Embryonic facial prominence (tissue), 1 donor: ENCODE data around the gene GPR84.
A peak's percentile ranks its signal among the peaks of the same experiment; 100 is the strongest.

Source experiments
- DNase-seq: peaks from one replicate; pipeline ENCODE4 v3.0.0-alpha.2; 2016; ENCODE audit errors: extremely low spot score

GPR84 gene

DNA sequence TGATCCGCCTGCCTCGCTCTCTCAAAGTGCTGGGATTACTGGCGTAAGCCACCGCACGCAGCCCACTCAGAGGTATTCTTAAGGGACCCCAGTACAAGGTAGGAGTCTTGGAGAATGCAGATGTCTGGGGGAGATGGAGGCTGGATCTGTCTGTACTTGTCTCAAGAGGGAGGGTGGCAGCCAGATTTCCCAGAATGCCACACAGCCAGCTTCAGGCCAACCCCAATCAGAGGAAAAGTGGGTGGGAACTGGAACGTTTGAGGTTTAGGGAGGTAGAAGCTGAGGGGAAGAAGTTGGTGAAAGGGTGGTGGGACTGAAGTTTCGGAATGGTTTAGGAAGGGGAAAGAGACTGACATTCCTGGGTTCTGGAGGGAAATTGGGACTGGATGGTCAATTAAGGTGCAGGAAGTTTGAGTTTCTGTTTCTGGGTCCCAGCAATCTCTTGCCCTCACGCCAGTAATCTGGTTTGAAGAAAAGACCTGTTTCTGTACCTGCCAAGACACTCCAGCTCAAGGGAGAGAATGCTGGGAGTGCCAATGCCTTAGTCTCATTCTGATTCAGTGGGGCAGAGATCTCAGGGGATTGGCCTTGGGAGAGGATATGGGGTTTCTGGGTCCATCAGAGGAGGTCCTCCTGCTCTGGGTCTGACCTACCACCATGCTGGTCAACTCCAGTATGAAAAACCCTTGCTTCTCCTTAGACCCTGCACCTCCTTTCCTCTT, 28.4 kb upstream of the GPR84 start:
- no peak for DNase-seq

DNA sequence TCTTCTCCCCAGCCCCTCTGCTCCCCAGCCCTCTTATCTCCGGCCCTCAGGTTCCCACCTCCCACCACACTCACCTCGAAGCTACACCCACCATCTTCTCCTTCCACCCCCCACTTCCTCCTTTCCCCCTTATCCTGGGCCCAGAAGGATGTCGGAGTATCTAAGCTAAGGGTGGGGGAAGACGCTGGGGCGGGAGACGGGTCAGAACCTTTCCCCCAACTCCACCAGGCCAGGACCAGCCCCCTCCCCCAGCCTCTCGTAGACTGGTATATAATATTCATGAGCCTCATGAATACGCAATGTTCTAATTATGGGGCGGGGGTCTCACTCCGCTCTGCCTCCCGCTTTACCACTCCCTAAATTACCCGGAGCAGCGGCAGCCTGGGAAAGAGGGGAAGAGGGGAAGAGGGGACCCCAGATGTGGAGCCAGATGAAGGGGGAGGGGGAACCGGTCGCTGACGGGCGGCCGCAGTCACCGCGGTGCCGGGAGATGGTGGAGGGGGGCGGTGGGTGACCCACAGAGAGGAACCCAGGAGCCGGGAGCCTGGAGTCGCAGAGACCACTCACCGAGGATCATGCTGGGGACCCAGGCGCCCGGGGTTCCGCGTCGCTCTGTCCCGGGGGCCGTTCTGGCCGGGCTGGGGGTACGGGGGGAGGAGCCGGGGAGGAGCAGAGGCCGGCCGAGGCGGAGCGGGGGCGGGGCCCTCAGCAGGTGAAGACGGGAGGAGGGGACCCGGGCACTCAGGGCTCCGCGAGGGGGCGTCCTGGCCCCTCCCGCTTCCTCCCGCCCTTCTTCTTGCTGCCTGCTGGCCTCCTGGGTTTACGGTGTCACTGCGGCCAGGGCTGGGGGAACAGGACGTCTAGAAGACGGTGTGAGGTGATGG, 26.6 kb upstream of the GPR84 start:
- no peak for DNase-seq

DNA sequence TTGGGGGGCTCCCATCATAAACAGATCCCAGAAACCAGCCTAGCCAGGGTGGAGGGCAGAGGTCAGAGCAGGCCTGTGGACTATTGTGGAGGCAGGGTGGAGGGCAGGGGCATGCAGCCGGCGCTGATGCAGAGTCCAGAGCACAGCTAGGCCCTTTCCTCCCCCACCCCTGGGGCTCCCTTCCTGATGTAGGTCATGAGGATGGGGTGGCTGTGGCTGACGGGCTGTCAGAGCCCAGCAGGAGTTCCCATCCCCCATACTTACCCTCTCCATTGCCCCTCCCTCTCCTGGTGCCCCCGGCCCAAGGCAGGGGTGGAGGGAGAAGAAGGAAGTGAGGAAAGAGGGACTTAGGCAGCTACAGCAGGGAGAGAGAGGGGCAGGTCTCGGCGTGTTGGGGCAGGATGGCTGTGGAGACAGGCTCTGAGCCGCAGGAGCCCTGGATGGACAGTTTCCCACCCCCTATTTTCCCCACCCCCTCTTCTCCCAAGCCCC, 25.9 kb upstream of the GPR84 start:
- no peak for DNase-seq

DNA sequence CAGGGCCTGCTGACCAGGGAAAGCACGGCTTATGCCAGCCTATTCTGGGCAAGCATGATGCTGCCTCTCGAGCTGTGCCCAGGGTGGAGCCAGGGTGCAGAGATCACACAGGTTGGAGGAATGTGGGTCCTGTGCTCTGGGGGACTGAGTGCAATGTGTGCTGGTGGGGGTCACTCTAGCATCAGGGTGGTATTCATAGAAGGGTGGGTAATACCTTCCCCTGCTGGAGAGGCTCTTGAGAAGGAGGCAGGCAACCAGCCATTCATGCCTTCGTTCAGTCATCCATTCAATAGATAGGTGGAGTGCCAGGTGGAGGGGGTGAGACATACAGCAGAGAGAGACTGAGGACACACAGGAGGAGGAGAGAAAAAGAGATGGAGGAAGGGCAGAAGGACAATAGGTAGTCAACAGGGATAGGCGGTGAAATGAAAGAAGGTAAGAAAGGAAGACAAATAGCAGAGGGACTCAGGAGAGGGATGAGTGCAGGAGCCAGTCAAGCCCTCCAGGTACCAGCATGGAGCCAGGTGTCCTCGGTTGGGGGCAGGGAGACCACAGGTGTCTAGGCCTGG, 25.4 kb upstream of the GPR84 start:
- no peak for DNase-seq

DNA sequence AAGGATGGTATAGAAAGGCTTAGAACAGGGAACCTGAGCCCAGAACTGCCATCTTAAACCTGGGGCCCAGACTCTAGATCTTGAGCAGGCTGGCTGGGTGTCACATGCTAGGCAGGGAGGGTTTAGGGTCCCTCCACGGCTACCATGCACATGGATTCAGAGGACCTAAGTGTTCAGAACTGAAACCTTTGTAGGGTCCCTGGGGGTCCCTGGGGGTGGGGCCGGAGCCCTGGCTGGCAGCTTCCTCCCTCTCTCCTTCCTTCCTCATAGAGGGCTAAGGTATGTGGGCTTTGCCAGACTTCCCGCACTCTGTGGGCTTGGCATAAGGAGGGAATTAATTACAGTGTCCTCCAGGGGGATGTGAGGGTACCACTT, 24.8 kb upstream of the GPR84 start:
- no peak for DNase-seq

DNA sequence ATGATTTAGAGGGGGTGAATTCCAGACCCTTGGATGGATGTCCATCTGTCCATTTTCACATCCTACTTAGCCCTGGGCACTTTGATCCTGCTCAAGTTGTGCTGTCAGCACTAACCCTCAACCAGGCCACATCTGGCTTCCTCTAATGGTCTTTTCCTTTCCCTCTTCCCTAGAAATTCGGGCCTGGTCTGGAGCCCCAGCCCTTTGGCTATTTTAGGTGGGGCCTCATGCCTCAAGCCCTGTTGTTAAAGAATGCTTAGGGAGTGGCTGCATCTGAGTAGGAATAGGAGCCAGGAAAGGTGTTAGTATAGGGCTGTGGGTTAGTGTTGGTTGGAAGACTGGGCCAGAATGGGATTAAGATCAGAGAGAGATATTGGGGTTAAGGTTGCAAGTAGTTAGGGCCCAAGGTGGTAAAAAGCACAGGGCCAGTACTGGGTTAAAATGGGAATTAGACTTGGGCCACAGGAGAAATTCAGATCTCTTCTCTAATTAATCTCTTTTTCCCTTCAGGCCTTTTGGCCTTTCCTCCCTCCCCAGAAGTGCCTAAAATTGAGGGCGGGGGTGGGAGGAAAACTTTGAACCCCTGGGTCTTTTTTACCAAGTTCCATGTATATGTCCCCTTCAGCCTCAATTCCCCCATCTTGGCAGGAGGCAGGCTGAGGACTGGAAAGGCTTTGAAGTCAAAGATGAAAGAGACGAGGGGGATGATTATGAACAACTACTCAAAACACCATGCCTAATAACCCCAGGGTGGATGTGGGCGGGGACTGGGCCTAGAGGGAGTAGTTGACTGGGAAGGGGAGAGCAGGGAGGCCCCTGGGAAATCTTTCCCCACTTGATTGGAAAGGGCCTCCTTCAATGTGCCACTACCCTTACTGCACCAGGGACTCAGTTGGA, 24.2 kb upstream of the GPR84 start:
- no peak for DNase-seq

DNA sequence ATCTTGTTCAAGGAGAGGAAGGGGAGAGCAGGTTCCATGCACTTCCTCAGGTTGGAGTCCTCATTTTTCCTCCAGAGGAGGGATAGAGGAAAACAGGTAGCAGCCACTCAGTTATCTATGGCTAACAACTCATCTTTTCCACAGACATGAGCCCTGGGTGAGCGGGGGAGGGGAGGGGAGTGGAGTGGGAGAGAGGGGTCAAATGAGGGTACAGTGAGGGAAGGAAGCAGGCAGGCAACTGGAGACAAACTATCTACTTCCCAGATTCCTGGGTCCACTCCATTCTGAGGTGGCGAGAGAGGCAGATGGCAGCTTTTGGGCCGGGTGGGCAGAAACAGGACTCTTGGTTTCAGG, 22.8 kb upstream of the GPR84 start:
- DNase-seq = no peak

DNA sequence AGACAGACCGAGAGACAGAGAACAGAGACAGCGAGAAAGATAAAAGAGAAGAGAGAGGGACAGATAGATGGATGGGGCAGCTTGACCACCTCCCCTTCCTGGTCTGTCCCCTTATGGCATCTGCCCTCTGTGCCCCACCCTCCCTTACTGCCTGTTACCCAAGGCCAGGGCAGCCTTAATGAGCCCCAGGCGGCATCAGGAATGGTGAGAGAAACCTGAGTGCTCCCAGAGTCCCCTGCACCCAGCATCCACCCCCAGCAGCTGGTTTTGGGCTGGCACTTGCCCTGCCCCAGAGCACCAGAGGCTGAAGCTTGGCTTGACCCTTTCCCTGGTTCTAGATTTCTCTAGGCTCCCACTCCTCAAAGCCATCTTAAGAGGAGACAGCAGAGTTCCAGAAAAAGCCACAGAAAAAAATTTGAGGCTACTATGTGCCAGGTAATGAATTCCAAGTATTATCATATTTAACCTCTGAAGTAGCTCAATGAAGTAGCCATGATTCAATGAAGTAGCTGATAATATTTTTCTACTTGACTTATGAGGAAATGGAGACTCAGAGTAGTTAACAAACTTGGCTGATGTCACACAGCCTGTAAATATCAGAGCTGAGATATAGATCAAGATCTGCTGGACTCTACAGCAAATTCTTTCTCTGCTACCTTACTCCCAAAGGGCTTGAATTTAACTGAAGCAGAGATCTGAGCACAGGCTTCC, 22.3 kb upstream of the GPR84 start:
- DNase-seq = no peak

DNA sequence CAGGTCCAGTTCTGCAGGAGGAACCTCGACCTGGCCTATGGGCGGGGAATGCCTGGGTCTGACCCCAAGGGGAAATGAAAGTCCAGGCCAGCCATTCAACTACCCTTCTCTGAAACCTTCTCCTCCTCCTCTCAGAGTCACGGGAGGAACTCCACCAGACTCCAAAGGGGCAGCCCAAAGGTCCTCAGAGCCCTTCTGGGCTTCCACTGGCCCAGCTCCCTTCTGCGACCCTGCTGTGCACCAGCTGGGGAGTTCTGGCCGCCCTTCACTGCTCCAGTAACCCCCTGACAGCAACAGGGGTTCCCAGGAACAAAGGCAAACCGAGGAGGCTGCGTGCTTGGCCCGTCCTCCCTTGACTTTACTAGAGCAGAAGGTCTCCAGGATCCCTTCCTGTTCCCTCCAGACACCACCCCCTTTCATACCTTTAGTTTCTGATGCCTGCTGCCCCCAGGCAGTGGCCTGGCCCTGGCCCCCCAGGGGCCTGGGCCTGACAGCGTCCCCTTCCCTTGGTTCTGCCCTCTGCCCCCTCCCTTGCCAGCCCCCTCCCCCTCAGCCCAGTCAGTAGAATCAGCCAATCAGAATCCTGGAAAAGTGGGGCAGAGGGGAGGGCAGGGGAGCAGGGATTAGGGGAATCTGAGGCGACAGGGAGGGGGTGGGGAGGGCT, 21.1 kb upstream of the GPR84 start:
- DNase-seq = no peak

DNA sequence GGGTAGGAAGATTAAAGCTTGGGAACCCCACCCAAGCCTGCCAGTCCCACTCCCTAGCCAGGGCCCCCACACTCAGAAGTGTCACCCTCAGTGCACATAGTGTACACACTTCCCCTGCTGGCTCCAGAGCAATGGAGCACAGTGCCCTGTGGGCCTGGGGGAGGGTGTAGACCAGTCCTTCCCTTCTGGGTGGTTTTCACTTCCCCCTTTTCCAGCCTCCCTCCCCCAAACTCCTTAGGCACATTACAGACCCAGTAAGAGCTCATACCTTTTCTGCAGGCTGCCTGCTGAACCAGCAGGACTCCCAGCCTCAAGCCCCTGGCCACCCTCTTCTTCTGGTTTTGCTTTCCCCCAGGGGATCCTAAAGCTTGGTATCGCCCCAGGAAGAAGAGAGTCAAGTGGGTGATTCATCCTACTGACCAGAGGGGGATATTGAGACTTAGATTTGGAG, 20.3 kb upstream of the GPR84 start, which contains the start of gene ZNF385A:
TSS of gene ZNF385A (minus strand) at position 143 of the 451 bp plus-strand sequence. CDS start 219 bp downstream, outside the sequence.
- no peak for DNase-seq

DNA sequence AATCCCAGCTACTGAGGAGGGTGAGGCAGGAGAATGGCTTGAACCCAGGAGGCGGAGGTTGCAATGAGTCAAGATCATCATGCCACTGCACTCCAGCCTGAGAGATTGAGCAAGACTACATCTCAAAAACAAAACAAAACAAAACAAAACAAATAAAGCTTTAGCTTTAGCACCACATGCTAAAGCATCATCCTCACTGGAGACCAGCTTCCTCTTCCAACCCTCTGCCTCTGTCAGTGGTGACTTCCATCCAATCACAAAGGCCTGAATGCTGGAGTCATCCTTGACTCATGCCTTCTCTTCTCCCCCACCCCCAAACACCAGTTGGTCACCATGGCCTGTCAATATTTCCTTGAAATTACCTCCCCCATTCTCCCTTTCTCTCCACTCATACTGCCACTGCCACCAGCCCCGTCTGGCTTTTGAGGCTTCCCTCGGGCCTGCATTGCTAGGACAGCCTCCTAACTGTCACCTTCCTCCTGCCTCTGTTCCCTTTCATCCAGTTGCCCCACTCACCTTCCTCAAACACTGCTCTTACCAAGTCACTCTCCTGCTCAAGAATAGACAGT, 18.8 kb upstream of the GPR84 start:
- DNase-seq = no peak

DNA sequence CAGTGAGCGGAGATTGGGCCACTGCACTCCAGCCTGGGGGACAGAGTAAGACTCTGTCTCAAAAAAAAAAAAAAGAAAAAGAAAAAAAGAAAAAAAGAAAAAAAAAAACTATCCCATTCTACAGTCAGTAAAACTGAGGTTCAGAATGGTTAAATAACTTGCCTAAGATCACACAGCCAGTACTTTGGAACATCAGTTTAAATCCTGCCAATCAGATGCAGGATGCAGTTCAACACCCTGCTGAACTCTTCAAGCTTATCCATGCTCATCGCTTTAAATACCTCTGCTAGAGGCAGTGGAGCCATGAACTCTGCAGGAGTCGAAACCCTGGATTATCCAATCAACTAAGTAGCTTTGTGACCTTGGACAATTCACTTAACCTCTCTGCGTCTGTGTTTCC, 16.9 kb upstream of the GPR84 start:
- DNase-seq = no peak

DNA sequence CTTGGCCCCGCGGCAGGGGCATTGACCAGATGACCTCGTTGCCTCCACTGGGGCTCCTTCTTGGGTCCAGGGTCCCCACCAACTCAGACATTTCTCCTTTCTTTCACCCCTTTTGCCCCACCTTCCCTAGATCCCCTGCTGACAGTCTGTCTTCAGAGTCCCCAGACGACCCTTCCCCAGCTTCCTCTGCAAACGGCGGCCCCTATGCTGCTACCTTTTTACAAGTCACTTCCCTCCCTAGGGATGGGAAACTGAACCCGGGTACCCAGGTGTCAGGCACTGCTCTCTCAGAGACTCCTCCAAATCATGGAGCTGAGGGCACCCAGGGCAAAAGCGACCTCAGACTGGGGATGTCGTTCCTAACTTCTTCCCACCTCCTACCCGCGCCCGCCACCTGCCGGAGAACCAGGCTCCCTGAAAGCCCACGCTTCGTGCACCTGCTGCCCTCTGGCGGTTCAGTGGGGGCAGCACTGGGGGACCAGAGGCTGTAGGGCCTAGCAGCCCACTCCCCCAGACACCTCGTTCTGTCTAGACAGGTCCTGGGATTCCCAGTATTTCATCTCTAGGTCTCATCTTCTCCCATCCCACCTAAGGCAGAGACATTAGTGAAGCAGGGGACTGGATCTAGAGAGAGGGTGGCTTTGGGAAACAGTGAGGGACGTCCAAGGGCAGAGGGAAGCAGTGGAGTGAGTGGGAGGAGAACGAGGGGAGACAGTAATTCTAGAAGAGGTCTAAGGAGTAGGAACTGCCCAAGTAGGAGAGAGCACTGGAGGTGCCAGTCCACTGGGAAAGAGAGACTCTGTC, 15.3 kb upstream of the GPR84 start:
- DNase-seq = peak; percentile 76

DNA sequence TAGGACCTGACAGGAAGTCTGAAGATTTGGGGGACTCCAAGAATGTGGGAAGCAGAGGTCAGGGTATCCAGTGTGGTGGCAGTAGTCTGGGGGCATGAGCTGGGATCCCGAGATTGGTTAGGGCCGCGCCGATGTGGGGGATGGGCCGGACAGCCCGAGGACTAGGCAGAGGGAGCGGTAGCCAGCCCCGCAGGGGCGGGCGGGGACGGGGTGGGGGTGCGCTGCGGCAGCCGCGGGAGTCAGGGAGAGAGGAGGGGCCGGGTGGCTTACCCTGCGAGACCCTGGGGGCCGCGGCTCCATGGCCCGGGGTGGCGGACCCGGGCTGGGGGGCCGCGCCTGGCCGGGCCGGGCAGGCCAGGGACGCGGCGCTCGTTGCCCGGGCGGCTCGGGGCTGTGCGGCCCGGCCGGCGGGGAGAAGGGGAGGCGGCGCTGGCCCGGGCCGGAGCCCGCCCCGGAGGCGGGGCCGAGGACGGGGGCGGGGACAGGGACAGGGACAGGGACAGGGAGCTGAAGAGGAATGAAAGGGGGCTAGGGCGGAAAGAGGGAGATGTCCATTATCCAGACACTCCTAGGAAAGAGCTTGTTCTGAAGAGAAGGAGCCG, 14.6 kb upstream of the GPR84 start:
- DNase-seq = no peak

DNA sequence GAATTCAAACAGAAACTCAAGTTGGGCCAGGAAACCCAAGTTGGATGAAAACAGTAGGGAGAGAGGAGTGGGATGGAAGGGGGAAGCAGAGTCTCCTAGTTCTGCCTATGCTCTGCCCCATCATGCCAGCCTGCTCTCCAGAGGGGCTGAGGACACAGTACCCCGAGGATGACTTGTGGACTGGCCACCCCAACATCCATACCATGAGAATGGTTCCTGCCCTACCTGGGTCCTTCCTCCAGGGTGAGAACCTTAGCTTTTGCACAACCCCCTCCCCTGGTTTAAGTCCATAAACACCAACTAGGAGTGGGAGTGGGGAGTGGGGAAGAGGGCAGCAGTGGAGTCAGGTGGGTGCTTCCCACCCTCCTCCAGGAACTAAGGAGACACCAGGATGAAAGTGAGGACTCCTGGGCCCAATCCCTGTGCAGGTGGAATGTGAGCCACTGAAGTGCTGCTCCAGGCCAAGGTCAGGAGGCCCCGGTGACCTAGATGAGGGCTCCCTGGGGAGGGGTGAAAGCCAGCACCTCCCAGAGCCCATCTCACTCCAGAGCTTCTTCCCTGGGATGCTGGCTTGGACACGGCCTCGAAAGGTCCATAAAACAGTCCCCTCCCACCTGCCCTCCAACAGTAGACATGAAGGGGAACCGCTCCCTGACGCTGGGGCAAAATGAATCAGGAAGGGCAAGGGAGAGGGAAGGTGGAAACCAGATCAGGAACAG, 13.7 kb upstream of the GPR84 start:
- no peak for DNase-seq

DNA sequence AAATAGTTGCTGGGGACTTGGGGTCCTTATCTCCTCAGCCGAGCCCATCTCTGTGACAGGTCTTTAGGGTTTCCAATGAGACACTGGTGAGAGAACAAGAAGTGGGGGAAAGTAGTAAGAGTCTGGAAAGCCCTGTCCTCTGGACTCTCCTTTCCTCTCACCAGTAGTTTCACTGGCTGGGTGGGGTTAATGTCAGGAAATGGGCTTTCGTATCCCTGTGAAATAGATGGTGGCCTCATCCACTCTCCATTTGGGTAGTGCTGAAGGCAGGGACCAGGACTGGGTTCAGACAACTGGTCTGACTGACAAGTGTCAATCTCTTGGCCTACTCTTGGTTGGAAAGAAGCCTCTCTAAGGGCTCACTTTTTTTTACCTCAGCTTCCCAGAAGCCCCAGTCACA, 12.7 kb upstream of the GPR84 start:
- no peak for DNase-seq

DNA sequence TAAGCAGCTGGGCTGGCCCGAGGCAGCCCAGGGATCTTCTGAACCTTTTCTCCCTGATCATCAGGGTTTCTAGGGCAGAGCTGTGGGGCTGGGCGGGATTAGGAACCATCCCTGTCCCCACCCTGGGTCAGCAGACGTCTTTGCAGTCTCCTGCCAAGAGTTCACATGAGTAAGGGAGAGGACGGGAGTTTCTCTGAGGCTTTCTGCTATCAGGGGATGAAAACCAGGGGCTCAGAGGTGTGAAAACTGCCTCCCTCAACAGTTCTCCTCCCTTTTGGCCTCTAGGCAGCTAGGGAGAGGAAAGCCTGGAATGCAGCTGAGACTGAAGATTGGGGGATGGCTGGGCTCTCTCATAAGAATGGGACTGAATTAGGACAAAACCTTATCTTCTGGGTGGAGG, 12.3 kb upstream of the GPR84 start:
- no peak for DNase-seq

DNA sequence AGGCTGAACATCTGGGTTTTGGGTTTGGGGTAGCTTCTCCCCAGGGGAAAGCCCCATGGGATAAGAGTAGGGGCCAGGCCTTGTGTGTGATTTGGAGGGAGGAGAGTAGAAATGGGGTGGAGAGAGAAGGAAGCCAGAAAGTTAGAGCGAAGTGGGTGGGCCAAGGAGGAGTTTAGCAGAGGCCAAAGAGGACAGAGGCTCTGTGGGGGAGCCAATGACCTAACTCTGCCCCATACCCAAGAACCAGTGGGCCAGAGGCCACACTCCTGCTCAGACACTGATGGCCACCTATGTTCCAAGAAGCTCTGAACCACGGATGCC, 10.9 kb upstream of the GPR84 start:
- no peak for DNase-seq
